ENCODE measurements around the gene SLC17A2. TPM values are rescaled to one million over a fixed set of nuclear protein-coding genes. Genes with fewer than 3 reads are reported as not detected.

SLC17A2 gene
- total and polyA plus RNA-seq, 2 of the 8 experiments (the other 6 are each of a cell fraction or from before 2014, with no cell fraction given), result not detected

GRCh38 chr6:25918083-25918683 is 12.3 kb downstream of the SLC17A2 start:
- Histone ChIP-seq H2BK20ac (ENCODE audit: low read length) (no peak overlapping the region), H3K4me3 (ENCODE audit: extremely low read depth in 1 of 4, insufficient read depth in 2 of 4, low read depth in 3 of 4, low read length in 4 of 4) (no peak overlapping the region), H3K18ac (ENCODE audit: extremely low read depth, low read length) (no peak overlapping the region), H3K9me3 (ENCODE audit: insufficient read depth in 2 of 2, low read depth in 1 of 2, low read length in 1 of 2) (no peaks in the 10 kb centered on the region), H4K8ac (ENCODE audit: extremely low read depth, insufficient read depth, low read length) (no peak overlapping the region), H4K20me1 (replicated peaks in 1 of 2; ENCODE audit: control insufficient read depth in 1 of 2, insufficient read depth in 2 of 2, low read length in 2 of 2) (no peaks in the 10 kb centered on the region), H3K23ac (ENCODE audit: insufficient read length) (no peak overlapping the region), H3K79me1 (ENCODE audit: low read depth, low read length) (no peaks in the 10 kb centered on the region), H2AFZ (ENCODE audit: low read length) (no peak overlapping the region), H4K5ac (ENCODE audit: insufficient read length, low read depth, low read length) (no peak overlapping the region), H3K27me3 (replicated peaks in 1 of 4; ENCODE audit: control insufficient read depth in 3 of 4, extremely low read depth in 1 of 4, insufficient read depth in 3 of 4, low read length in 3 of 4) (no peaks in the 10 kb centered on the region), H3K4me2 (ENCODE audit: insufficient read depth in 1 of 2, low read depth in 2 of 2, low read length in 2 of 2) (no peak overlapping the region), H2BK5ac (ENCODE audit: low read depth, low read length) (no peak overlapping the region), H2BK15ac (ENCODE audit: low read length) (no peak overlapping the region), H3K23me2 (ENCODE audit: low read depth, low read length) (no peaks in the 10 kb centered on the region), H3K14ac (ENCODE audit: insufficient read length) (no peak overlapping the region), H4K91ac (replicated peaks; ENCODE audit: insufficient read length, low read length) (no peak overlapping the region), H2BK12ac (ENCODE audit: low read depth, low read length) (no peak overlapping the region), H3K36me3 (ENCODE audit: control insufficient read depth in 2 of 4, insufficient read depth in 4 of 4, low read length in 3 of 4) (no peaks in the 10 kb centered on the region), H3K9ac (replicated peaks in 1 of 4; ENCODE audit: extremely low read depth in 1 of 4, low read depth in 3 of 4, low read length in 3 of 4) (no peak overlapping the region), H3K4ac (replicated peaks; ENCODE audit: insufficient read length, low read depth, low read length) (no peak overlapping the region), H2BK120ac (replicated peaks; ENCODE audit: low read depth, low read length) (no peak overlapping the region), H3K27ac (ENCODE audit: low read depth, low read length) (no peak overlapping the region), H3K56ac (replicated peaks; ENCODE audit: insufficient read length, low read depth, low read length) (no peak overlapping the region), H2AK5ac (ENCODE audit: low read depth, low read length) (no peak overlapping the region), H3K4me1 (replicated peaks in 1 of 4; ENCODE audit: control insufficient read depth in 3 of 4, insufficient read depth in 4 of 4, low read length in 3 of 4) (no peaks in the 10 kb centered on the region), H3K79me2 (ENCODE audit: control insufficient read depth in 1 of 2, insufficient read depth in 2 of 2, low read length in 2 of 2) (no peaks in the 10 kb centered on the region)
- POLR2A ChIA-PET (ENCODE audit: partially characterized antibody), result no interaction called here
- no peak for FAIRE-seq
- no peak for DNase-seq (ENCODE audit: low read depth in 1 of 2, low spot score in 2 of 2)
- CTCF ChIA-PET (ENCODE audit: partially characterized antibody), result no interaction called here
- WGBS, 2 experiments (ENCODE audit: extremely low coverage in 1 of 2, insufficient coverage in 1 of 2, insufficient read length in 1 of 2, insufficient replicate concordance in 2 of 2, low coverage in 1 of 2, low lambda C conversion rate in 2 of 2, missing lambda C conversion rate in 1 of 2), result 88% methylated on average over 5 of the region's 5 CpGs; no CpG with 5 or more reads in 1 of the 2 experiments
- TF ChIP-seq RAD21 (IDR thresholded peaks at IDR 0.05 in 1 of 2, conservative IDR thresholded peaks at IDR 0.05 in 1 of 2; ENCODE audit: low read depth in 2 of 2, low read length in 2 of 2), result no peak
- no peak for TF ChIP-seq ASH2L (IDR thresholded peaks at IDR 0.05; ENCODE audit: low read length)
- TF ChIP-seq KDM5A (IDR thresholded peaks at IDR 0.05; ENCODE audit: low read length), result no peak
- no peak for TF ChIP-seq CTBP2 (IDR thresholded peaks at IDR 0.05; ENCODE audit: borderline replicate concordance, insufficient read depth, insufficient read length, low read length)
- no peak for TF ChIP-seq MAFK (IDR thresholded peaks at IDR 0.05; ENCODE audit: low read depth, low read length)
- TF ChIP-seq GTF2F1 (IDR thresholded peaks at IDR 0.05; ENCODE audit: borderline replicate concordance, low read depth, low read length), result no peak
- no peak for TF ChIP-seq CREB1 (IDR thresholded peaks at IDR 0.05)
- TF ChIP-seq SP4 (IDR thresholded peaks at IDR 0.05; ENCODE audit: low read length), result no peak
- no peak for TF ChIP-seq SRF (IDR thresholded peaks at IDR 0.05; ENCODE audit: low read depth, low read length)
- no peak for TF ChIP-seq POLR2A (IDR thresholded peaks at IDR 0.05; ENCODE audit: control extremely low read depth in 1 of 2, low read depth in 2 of 2, low read length in 2 of 2)
- TF ChIP-seq EGR1 (IDR thresholded peaks at IDR 0.05; ENCODE audit: borderline replicate concordance, low read depth, low read length), result no peak
- no peak for TF ChIP-seq JUN (IDR thresholded peaks at IDR 0.05; ENCODE audit: low read depth, low read length)
- no peak for TF ChIP-seq TEAD4 (IDR thresholded peaks at IDR 0.05; ENCODE audit: low read depth, low read length)
- no peak for TF ChIP-seq CEBPB (IDR thresholded peaks at IDR 0.05; ENCODE audit: low read depth, low read length)
- no peak for TF ChIP-seq HDAC6 (IDR thresholded peaks at IDR 0.05; ENCODE audit: low read depth, low read length)
- TF ChIP-seq HDAC2 (IDR thresholded peaks at IDR 0.05; ENCODE audit: borderline replicate concordance in 1 of 2, low read depth in 2 of 2, low read length in 2 of 2), result no peak

Data from H1 (cell line).